Head of caudate nucleus (tissue), 42 donors: ENCODE measurements around the gene STARD10.
"Not testable (repeated sequence)": the region's sequence is repeated elsewhere in the genome, so short reads cannot be mapped to it uniquely, and the experiment has no call there.

ENCODE experiments used
- DNase-seq, 42 donors: peaks; one replicate each; pipeline versions ENCODE4 v3.0.0 to v3.0.0-alpha.2; 2020 to 2021; ENCODE audit warnings: mixed read lengths in 7 of 42
- intact Hi-C: fragments of 100-400 bp; cut with DNase I; formaldehyde crosslinking; loops from one replicate; pipeline ENCODE4 v1.15.0; 2022

The STARD10 gene

GRCh38 chr11:72828081-72828567, 34.3 kb upstream of the STARD10 start:
- intact Hi-C loops, result no loop called here
- DNase-seq, result peak in 1 of 42 donors; percentile 35

- DNase-seq, result peak in 1 of 42 donors; percentile 18
- intact Hi-C loops, result not testable (repeated sequence)
Observed at GRCh38 chr11:72827656-72828055, 33.8 kb upstream of the STARD10 start.

GRCh38 chr11:72826942-72827480, 33.2 kb upstream of the STARD10 start:
- peak in 1 of 42 donors; percentile 34 for DNase-seq
- intact Hi-C loops, result no loop called here

- intact Hi-C loops, result no loop called here
- DNase-seq, result peak in 2 of 42 donors; percentile 9 to 33
Observed at GRCh38 chr11:72826191-72826941, 32.5 kb upstream of the STARD10 start.

GRCh38 chr11:72825661-72826060, 31.8 kb upstream of the STARD10 start:
- peak in 1 of 42 donors; percentile 32 for DNase-seq
- intact Hi-C loops, result no loop called here

- intact Hi-C loops, result no loop called here
- DNase-seq, result peak in 3 of 42 donors; percentile 9 to 36 (median 35)
Observed at GRCh38 chr11:72824811-72825505, 31.1 kb upstream of the STARD10 start.

- peak in 2 of 42 donors; percentile 10 to 32 for DNase-seq
- intact Hi-C loops, result no loop called here
Observed at GRCh38 chr11:72824020-72824419, 30.2 kb upstream of the STARD10 start.

GRCh38 chr11:72823105-72823804, 29.4 kb upstream of the STARD10 start:
- DNase-seq, result peak in 2 of 42 donors; percentile 13 to 33
- intact Hi-C loops, result no loop called here

- intact Hi-C loops, result no loop called here
- peak; percentile 71 to 97 (median 92) for DNase-seq
Observed at GRCh38 chr11:72821920-72822799, 28.3 kb upstream of the STARD10 start.

GRCh38 chr11:72821221-72821919, 27.5 kb upstream of the STARD10 start:
- intact Hi-C loops, result no loop called here

GRCh38 chr11:72820439-72821139, 26.7 kb upstream of the STARD10 start:
- intact Hi-C loops, result no loop called here
- DNase-seq, result peak in 22 of 42 donors; percentile 21 to 78 (median 60)

More at GRCh38 chr11:72821221-72821919, 27.5 kb upstream of the STARD10 start:
- DNase-seq, result peak in 8 of 42 donors; percentile 14 to 62 (median 40)

GRCh38 chr11:72818971-72819370, 25.1 kb upstream of the STARD10 start:
- intact Hi-C loops, result no loop called here
- DNase-seq, result no peak

GRCh38 chr11:72817966-72818365, 24.1 kb upstream of the STARD10 start:
- intact Hi-C loops, result no loop called here
- no peak for DNase-seq

GRCh38 chr11:72816404-72816990, 22.6 kb upstream of the STARD10 start:
- intact Hi-C loops, result no loop called here
- DNase-seq, result no peak

GRCh38 chr11:72815110-72815618, 21.3 kb upstream of the STARD10 start:
- DNase-seq, result no peak
- intact Hi-C loops, result no loop called here

GRCh38 chr11:72814286-72815109, 20.7 kb upstream of the STARD10 start, which contains the start of gene ATG16L2:
Gene ATG16L2 (plus strand): TSS chr11:72814411. CDS start chr11:72814446, 35 bp downstream.
- DNase-seq, result peak; percentile 55 to 95 (median 90)
- intact Hi-C loops, result no loop called here
